GM12865 (cell line): ENCODE results near the gene CRPPA.

Source experiments
- DNase-seq: peaks from one replicate; pipeline ENCODE4 v3.0.0; 2010; ENCODE audit warnings: low read depth
- H3K4me3 ChIP-seq: 2 replicates; pipeline ENCODE4 v1.5.1; 2011; ENCODE audit warnings: mild to moderate bottlenecking, low read depth, low read length, control low read depth
- TF ChIP-seq, protein P1 (sequence below): IDR thresholded peaks from 2 replicates; pipeline ENCODE4 v1.5.1; 2011; ENCODE audit warnings: low read length, control low read depth, low read depth, inconsistent platforms; ENCODE audit not compliant: insufficient read depth; ENCODE audit errors: missing control alignments

The CRPPA gene

DNA sequence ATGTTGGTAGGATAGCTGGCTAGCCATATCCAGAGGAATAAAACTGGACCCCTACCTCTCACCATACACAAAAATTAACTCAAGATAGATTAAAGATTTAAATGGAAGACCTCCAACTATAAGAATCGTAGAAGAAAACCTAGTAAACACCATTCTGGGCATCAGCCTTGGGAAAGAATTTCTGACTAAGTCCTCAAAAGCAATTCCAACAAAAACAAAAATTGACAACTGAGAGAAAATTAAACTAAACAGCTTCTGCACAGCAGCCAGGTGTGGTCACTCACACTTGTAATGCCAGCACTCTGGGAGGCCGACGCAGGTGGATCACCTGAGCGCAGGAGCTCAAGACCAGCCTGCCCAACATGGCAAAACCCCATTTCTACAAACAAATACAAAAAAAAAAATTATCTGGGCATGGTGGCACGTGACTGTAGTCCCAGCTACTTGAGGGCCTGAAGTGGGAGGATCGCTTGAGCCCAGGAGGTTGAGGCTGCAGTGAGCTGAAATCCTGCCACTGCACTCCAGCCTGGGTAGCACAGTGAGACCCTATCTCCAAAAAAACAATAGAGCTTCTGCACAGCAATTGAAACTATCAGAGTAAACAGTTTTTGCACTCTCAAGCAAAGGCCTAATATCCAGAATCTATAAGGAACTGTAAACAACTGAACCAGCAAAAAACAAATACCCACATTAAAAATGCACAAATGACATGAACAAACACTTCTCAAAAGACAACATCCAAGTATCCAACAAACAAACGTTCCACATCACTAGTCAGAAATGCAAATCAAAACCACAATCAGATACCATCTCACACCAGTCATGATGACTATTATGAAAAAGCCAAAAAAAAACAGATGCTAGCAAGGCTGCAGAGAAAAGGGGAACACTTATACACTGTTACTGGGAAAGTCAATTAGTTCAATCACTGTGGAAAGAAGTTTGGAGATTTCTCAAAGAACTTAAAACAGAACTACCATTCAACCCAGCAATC, 4.8 kb downstream of the CRPPA start:
- no peak for DNase-seq
- no peak overlapping the region for H3K4me3 ChIP-seq
- TF ChIP-seq, protein P1, sequence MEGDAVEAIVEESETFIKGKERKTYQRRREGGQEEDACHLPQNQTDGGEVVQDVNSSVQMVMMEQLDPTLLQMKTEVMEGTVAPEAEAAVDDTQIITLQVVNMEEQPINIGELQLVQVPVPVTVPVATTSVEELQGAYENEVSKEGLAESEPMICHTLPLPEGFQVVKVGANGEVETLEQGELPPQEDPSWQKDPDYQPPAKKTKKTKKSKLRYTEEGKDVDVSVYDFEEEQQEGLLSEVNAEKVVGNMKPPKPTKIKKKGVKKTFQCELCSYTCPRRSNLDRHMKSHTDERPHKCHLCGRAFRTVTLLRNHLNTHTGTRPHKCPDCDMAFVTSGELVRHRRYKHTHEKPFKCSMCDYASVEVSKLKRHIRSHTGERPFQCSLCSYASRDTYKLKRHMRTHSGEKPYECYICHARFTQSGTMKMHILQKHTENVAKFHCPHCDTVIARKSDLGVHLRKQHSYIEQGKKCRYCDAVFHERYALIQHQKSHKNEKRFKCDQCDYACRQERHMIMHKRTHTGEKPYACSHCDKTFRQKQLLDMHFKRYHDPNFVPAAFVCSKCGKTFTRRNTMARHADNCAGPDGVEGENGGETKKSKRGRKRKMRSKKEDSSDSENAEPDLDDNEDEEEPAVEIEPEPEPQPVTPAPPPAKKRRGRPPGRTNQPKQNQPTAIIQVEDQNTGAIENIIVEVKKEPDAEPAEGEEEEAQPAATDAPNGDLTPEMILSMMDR = no peak

DNA sequence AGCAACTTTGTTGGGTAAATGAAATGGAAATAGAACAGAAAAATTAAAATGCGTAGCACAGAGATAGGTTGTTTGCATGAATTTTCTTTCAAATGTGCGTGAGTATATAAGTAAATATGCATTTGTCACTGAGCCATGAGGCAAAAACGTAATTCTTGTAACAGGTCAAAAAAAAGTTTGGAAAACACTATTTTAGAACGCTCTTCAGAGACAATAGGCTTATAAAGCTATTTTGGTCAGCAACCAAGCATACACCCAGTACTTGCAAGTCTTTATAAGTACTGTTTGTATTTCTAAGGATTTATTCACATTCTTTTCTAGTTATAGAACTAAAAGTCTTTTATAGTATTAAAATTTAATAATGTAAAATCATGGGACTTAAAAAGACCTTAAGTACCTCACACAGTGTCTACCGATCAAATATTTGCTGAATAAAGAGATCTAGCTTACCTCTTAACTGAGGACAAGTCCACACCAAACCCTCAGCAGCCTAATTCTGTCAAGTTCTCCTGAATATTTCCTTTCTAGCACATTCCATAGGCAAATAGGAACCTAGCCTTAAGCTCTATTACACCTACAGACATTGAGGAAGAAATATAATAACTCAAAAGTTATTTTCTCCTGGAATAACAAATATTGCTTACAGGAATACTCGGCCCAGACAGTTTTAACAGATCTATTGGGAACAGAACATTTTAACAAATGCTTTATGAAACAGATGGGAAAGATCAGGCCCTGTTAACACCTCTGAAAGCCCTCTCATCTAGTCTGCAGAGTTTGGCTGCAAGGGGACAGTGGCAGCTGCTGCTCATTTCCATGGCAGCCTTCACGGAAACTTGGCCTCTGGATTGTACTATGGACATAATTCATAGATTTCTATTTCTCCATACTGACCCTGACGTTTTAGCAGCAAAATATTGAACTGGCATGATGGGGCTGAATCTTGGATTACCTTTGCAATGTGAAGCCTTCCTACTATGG, 8.8 kb downstream of the CRPPA start:
- TF ChIP-seq, protein P1 = no peak
- DNase-seq = no peak
- H3K4me3 ChIP-seq = no peak overlapping the region

DNA sequence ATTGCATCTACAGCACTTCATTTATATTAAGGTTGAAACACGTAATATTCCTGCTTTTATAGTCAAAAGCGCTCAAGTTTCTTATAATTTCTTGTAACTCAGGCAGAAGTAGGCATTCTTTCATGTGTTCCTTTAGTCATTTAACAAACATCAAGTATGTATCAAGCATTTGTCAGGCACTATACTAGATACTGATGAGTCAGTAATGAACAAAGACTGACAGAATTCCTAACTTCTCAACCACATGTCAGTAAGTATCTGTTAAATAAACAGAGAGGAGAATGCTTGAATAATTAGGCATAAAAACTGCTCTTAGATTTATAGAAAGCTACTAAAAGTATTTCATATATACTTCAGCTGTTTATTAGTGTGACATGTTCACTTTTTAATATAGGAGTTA, 9.9 kb downstream of the CRPPA start:
- TF ChIP-seq, protein P1 = no peak
- DNase-seq = no peak
- no peak overlapping the region for H3K4me3 ChIP-seq

DNA sequence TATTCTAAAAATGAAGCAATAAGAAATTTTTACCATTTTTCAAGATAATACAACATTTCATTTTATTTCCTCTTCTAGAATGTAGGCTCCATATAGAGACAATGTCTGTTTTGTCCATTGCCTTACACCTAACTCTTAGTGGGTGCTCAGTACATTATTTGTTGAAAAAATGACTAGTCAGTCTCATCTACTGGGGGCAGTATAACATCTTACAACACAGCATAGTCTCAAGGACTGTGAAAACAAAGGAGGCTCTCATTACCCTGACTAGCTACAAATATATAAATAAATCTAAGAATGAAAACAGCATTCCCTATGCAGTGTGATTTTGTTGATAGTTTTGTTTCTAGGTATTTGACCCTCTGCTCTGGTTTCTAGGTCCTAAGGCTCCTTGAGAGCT, 11.6 kb downstream of the CRPPA start:
- H3K4me3 ChIP-seq = no peak overlapping the region
- TF ChIP-seq, protein P1 = no peak
- no peak for DNase-seq

DNA sequence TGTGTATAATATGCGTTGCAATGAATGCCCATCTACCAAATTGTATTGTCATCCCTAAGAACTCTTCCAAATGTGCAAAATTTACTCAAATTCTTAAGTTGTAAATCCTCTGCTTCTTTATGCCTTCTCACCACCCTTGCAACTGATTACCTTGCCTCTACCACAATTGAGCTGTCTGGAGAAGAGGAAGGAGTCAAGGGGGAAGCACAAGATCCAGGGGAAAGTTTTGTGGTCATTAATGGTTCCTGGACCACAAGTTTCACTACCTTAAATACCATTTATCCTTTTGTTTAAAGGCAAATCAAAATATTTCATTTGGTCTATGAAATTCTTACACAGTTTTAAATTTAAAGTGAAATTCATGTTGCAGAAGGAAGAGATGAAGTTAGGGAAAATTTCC, 16.7 kb downstream of the CRPPA start:
- TF ChIP-seq, protein P1 = no peak
- no peak for DNase-seq
- no peak overlapping the region for H3K4me3 ChIP-seq

DNA sequence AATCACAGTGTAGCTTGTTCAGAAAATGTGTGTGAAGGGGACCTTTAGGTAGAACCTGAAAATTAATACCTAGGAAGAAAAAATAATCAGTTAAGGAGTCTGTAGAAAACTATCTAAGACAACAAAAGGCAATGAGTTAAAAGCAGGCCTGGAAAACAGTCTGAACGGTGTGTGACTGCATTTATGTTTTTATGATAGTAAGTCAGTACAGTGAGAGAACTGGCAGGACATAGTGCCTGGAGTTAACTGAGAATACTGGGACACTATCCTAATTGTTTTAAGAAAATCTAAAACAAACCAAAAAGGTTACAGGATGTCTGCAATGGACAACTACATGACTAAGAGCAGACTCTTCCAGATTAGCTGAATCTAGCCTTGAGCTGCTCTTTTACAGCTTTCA, 17.9 kb downstream of the CRPPA start:
- TF ChIP-seq, protein P1 = no peak
- H3K4me3 ChIP-seq = no peak overlapping the region

More for the DNA sequence above, 17.9 kb downstream of the CRPPA start:
- no peak for DNase-seq
